Measurements from ENCODE around the gene OPRL1.
A peak's percentile ranks its signal among the peaks of the same experiment; 100 is the strongest.

OPRL1 gene

GRCh38 chr20:64056889-64057627 lies 22.8 kb upstream of the OPRL1 start:
- DNase-seq: no peak

- DNase-seq: peak; percentile 60
Observed at GRCh38 chr20:64057628-64058498, 22.0 kb upstream of the OPRL1 start.

- DNase-seq: no peak
Observed at GRCh38 chr20:64058536-64058935, 21.3 kb upstream of the OPRL1 start.

GRCh38 chr20:64062276-64062595 lies 17.6 kb upstream of the OPRL1 start:
- no peak for DNase-seq

GRCh38 chr20:64062596-64063388 lies 17.1 kb upstream of the OPRL1 start, which contains the start of gene TCEA2:
Gene TCEA2 (plus strand): TSS chr20:64063198. CDS start chr20:64063313, 115 bp downstream.
- DNase-seq: peak; percentile 96

GRCh38 chr20:64063389-64064144 lies 16.3 kb upstream of the OPRL1 start:
- peak; percentile 37 for DNase-seq

GRCh38 chr20:64064145-64064698 lies 15.7 kb upstream of the OPRL1 start:
- peak; percentile 82 for DNase-seq

- DNase-seq: no peak
Observed at GRCh38 chr20:64065062-64065973, 14.6 kb upstream of the OPRL1 start.

- DNase-seq: peak; percentile 93
Observed at GRCh38 chr20:64065974-64066343, 13.9 kb upstream of the OPRL1 start.

GRCh38 chr20:64067005-64067632 lies 12.8 kb upstream of the OPRL1 start:
- DNase-seq: no peak

GRCh38 chr20:64067733-64068307 lies 12.1 kb upstream of the OPRL1 start:
- DNase-seq: no peak

GRCh38 chr20:64068386-64069208 lies 11.3 kb upstream of the OPRL1 start:
- DNase-seq: no peak

- DNase-seq: no peak
Observed at GRCh38 chr20:64069209-64069613, 10.7 kb upstream of the OPRL1 start.

GRCh38 chr20:64069614-64070243 lies 10.2 kb upstream of the OPRL1 start:
- DNase-seq: no peak

- DNase-seq: no peak
Observed at GRCh38 chr20:64070244-64070993, 9.5 kb upstream of the OPRL1 start.

GRCh38 chr20:64071341-64072332 lies 8.2 kb upstream of the OPRL1 start:
- no peak for DNase-seq

All from EL (cell line).